Omental fat pad (tissue), 4 donors: ENCODE measurements around the gene ELN. TPM values are rescaled to one million over a fixed set of nuclear protein-coding genes. Genes with fewer than 3 reads are reported as not detected.

Source experiments
- ATAC-seq: fragments of 150-250 bp; one replicate; pipeline ENCODE4 v1.9.1; 2016; ENCODE audit warnings: mild to moderate bottlenecking, moderate library complexity; ENCODE audit not compliant: low FRiP score
- DNase-seq: peaks from one replicate; pipeline ENCODE4 v3.0.0-alpha.2; 2019; ENCODE audit warnings: low spot score
- CTCF ChIP-seq, 3 donors: fragments of 450-650 bp; IDR thresholded peaks; one replicate each; pipeline ENCODE4 v1.5.1; 2016 to 2017; ENCODE audit warnings: antibody characterized with exemption in 3 of 3, mild to moderate bottlenecking in 3 of 3, moderate library complexity in 2 of 3
- total RNA-seq, 4 donors: library from RNA; depleted of rRNA; stranded (reverse); fragments of >200 nt; gene quantifications; one replicate each; pipeline ENCODE4 v1.1.0, GENCODE V29; 2016

ELN gene
- total RNA-seq, 4 donors from 2014 or later, result 61.2 to 133 (median 83.8) TPM

GRCh38 chr7:74083928-74084721 lies 56.2 kb downstream of the ELN start:
- TF ChIP-seq CTCF (IDR thresholded peaks at IDR 0.05), result no peak
- ATAC-seq (peak; percentile 58), DNase-seq (no peak)

DNA sequence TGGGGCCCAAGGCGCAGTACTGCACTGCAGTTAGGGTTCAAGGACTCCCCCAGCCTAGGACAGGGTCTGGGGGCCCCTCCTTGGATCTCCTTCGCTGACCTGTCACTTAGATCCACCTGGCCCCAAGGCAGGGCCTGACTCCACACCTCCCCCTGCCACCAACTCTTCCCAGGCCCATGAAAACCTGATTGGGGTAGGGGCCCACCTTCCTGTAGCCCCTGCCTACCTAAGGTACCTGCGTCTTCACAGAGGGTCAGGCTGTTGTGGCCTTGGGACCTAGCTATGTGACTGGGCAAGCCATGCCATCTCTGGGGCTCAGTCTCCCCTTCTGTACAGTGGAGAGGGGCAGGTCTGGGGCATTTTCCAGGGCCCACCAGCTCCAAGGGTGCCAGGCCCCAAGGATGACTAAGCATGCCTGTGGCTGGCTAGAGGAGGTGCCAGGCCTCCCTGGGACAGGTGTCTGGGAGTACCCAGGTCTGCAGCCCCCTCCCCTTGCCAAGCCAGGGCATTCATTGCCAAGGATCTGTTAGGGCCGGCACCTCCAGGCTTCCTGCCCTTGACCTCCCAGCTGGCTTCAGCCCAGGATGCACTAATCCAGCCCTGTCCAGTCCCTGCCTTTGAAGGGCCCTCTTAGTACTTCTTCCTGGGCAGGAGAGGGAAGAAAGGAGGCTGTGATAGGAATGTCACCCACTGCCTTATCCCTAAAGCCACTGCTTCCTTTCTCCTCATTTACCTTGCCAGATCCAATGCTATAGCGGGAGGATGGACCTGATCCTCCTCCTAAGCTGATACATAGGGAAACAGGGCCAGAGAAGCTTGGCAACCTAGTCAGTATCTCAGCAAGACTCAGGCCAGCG lies 57.0 kb downstream of the ELN start:
- ATAC-seq, result no peak
- no peak for DNase-seq
- TF ChIP-seq CTCF (IDR thresholded peaks at IDR 0.05), result no peak

DNA sequence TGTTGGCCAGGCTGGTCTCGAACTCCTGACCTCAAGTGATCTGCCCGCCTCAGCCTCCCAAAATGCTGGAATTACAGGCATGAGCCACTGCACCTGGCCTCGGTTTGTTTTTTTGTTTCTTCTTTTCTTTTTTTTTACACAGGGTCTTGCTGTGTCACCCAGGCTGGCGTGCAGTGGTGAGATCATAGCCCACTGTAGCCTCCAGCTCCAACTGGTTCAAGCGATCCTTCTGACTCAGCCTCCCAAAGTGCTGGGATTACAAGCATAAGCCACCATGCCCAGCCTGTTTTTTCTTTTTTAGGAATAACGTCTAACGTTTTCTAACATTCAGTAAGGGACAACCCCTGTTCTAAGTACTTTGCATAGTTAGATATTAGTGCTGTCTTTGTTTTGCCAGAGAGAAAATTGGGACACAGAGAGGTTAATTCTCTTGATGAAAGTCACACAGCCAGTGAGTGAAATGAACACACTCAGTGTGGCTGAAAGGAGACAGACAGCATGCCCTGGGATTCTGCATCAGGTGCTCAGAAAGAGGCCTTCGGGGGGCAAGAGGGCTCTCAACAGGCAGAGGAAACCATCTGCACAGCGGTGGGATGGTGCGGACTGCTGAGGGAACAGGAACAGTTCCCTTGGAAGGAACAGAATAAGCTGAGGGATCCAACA lies 59.9 kb downstream of the ELN start:
- ATAC-seq, result no peak
- no peak for DNase-seq
- no peak for TF ChIP-seq CTCF (IDR thresholded peaks at IDR 0.05)

GRCh38 chr7:74092321-74092963 lies 64.5 kb downstream of the ELN start:
- no peak for TF ChIP-seq CTCF (IDR thresholded peaks at IDR 0.05)
- ATAC-seq, result no peak
- DNase-seq, result no peak

- no peak for ATAC-seq
- no peak for DNase-seq
- TF ChIP-seq CTCF (IDR thresholded peaks at IDR 0.05), result no peak
Observed at GRCh38 chr7:74092964-74093471, 65.0 kb downstream of the ELN start.

DNA sequence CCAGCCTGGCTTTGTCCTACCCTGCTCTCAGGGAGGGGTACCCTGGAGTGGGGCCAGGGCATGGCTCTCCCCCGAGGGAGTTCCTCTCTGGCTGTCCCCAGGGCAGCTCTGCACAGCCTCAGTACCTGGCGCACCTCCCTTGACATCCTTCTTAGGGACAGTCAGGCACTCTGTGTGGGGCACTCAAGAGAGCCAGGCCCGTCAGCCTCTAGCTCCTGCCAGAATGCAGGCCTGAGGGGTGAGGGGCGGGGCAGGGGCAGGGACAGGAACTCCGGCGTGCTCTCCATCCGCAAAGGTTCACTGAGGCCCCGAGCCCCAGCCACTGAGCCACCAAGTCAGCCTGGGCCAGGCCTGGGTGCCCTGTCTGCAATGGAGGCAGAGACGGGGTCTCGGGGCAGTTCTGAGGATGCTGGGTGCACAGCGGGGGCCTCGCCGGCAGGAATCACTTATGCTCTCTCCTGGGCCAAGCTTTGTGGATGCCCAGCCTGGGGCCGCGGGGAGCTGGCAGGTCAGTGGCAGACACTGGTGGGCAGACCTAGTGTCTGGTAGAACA lies 65.8 kb downstream of the ELN start:
- no peak for TF ChIP-seq CTCF (IDR thresholded peaks at IDR 0.05)
- DNase-seq (no peak), ATAC-seq (peak; percentile 2)
